Activated CD8-positive, alpha-beta memory T cell treated with anti-CD3 and anti-CD28 coated beads for 1 hour (primary cell): ENCODE results near the gene SNAP47.

Source experiments
- DNase-seq, 2 donors: peaks; one replicate each; pipeline ENCODE4 v3.0.0-alpha.2; 2020; ENCODE audit warnings: low read depth in 1 of 2; ENCODE audit errors: extremely low read depth in 1 of 2

SNAP47 gene

DNA sequence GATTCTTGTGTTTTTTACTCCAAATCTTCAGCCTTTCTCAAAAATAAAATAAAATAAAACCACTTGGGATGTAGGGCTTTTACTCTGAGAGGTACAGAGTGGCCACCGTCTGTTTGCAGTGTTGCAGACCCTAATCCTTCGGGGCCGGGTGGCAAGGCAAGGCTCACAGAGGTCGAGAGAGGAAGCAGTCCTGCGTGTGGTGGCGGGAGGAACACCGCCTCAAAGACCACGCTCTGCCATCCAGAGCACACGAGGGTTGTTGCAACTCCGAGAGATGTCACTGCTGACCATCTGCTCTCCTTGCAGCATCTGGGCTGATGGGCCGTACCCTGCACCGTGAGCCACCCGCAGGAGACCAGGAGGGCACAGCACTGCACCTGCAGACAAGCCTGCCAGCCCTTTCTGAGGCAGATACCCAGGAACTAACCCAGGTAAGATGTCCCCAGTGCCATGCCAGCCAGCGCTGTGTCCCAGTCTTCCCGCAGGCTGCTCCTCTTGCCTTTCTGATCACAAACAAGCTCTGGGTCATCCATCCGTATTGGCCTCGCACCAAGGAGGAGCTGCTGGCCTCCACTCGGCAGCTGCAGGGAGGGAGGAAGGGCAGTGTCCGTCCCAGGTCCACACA is 31.5 kb downstream of the SNAP47 start:
- no peak for DNase-seq

DNA sequence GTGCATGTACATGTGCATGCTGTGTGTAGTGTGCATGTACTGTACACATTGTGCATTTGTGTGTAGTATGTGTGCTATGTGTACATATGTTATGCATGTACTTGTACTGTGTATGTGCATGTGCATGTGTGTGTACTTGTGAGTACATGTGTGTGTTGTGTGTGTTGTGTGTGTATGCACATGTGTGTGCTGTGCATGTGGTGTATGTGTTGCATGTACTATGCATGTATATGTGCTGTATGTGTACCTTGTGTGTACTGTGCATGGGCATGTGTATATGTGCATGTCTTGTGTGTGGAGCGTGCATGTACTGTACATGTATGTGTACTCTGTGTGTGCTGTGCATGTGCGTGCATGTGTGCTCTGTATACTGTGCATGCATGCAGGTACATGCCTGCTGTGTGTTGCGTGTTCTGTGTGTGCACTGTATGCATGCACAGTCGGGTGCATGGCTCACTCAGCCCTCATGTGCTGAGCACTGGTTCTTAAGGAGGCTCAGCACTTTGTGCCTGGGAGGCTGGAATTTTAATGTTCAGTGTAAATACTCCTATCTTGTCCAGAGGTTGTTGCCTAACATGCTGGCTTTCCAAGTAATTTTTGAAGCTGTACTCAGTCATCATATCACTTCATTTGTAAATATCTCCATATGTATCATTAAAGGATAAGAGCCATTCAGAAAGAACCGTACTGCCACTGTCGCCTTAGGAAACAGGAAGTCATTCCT is 32.3 kb downstream of the SNAP47 start:
- no peak for DNase-seq

DNA sequence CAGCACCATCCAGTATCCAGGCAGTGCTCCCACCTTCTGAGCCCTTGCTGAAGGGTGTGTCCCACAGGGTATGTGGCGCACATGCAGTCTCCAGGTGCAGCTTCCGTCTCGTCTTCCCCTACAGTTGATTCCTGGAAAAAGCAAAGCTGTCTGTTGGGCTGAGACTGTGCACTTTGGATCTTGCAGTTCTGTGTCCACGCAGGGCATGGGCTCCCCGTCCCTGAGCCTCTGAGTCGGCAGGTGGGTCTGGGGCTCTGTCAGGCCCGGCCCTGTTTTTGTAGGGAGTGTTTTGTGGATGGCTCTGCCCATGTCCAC is 32.8 kb downstream of the SNAP47 start:
- no peak for DNase-seq

DNA sequence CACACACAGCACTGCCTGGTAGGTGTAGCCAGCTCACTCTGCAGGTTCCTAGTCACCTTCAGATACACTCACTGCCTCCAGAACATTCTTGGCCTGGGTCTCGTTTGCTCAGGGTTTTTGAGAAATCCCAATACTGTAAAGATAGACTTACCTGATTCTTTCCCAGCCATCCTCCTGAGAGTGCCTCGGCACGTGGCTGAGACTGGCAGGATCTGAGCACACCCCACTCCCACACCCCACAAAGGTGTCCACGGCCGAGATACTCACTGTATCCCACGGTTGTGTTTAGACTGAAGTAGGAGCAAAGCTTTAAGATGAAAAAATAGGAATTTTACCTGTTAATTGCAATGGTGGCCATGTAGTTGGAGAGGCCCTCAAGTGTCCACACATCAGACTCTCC is 33.4 kb downstream of the SNAP47 start:
- DNase-seq: no peak

DNA sequence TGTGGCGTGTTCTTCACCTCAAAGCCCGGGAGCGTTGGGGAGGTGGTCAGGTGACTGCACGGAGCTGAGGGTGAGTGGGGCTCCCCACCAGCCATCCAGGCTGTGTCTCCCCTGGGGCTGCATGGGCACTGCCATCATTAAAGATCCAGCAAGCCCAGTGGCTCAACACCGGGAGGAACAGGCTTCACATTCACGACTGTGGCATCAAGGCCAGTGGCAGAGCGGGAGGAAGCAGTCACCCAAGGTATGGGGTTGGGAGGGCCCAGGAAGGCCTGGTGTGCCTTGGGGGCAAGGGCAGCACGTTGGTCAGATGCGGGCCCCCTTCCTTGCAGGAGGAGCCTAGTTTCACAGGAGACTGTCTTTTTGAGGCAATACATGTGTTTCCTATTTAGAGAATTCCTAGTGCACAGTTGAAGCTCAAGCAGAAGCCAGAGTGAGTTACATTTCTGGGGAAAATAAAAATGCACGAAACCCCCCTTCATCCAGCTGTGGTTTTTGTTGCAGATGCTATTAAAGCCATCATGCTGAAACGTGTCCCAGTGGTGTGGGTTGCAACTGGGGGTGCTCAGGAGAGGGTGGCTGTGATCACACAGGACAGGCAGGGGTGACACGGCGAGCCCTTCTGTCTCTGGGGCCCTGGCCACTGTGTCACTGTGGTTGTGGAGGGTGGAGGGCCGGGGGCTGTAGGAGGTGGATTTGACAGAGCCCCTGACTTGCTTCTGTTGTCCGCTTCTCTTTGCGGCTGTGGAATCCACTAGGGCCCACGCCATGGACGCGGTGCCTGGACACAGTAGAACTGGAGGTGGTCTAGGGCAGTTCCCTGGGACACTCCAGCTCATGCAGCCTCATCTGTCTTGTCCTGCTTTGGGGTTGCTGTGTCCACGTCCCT is 34.1 kb downstream of the SNAP47 start:
- DNase-seq: no peak

DNA sequence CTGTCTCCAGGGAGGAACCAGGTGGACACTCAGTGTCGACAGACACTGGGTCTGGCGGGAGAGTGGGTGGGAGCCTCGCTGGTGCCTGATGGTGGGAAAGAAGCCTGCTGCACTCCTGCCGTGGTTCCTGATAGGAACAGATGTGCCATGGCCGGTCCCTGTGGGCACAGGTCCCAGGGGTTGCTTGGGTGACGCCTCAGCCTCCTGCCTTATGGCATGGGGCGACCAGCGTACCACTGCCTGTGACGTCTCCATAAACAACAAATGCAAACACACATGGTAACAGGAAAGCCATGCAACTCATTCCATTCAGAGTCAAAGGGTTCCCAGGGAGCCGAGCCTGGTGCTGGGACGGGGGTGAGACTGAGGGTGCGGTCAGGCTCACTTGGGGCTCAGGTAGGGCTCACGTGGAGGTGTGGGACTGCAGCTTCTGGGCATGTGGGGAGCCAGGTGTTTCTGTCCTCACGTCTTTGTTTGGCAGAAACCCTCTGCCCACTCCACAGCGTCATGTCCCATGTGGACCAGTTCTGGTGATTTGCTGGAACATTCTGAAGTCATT is 34.8 kb downstream of the SNAP47 start:
- no peak for DNase-seq

DNA sequence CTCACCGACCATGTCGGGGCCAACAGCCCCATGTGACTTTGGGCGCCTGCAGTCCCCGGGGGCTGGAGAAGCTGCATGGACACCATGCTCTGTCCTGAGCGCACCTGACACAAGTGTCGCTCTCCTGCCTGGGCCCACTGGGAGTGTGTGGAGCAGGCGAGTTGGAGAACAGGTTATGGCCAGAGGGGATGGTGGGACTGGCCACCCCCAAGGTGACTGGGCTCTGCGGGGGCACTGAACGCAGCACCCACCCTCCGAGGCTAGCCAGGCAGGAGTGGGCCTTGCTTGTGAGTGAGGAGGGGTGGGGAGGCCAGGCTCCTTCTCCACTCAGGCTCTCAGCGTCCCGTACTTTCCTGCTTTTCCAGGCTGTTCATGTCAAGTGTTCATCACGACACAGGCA is 35.6 kb downstream of the SNAP47 start:
- no peak for DNase-seq

DNA sequence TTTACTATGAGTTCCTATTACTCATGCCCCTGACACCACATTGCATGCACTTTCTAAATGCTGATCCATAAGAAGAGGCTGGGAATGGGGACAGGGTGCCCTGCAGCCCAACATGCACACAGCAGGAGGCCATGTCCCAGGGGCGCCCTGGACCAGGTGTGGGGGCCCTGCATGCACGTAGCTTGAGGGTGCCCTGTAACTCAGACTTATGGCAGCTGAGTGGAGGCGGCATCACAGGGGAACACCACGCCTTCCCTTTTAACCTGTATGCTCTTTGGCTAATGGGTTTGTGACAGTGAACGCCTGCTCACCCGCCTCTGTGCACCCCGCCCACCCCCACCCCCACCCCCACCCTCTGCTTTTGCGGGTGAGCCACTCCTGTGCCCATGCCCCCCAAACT is 36.1 kb downstream of the SNAP47 start:
- DNase-seq: no peak

DNA sequence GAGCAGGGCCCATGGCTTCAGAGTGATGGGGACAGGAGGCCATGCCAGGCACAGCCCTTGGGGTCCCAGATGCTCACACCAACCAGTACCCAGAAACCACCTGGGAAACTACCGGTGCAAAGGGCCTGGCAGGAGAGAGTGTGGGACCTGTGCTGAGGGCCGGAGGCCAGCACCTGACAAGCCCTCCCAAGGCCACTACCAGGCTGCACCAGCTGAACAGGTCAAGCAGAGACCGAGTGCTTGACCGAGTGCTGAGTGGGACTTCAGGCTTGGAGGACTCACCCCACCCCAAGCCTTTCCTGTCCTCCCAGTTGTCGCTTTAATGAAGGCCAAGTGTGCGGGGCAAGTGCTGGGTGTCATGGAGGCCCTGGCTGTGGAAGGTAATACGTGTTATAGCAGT is 36.5 kb downstream of the SNAP47 start:
- no peak for DNase-seq

DNA sequence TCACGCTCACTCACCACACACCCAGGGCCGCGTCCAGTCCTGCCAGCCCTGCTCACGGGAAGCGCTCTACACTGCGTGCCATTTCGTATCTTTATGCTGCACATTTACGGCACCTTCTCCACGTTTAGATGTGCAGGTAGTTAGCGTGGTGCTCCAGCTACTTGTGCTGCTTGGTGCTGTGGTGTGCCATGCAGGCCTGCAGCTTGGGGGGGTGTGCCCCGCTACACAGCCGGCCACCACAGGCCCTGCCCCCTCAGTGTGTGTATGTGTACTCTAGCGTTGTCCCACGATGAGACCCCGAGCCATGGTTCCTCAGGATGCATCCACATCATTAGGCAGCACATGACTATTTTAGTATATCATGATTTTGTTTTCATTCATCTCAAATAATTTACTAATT is 38.3 kb downstream of the SNAP47 start:
- no peak for DNase-seq

DNA sequence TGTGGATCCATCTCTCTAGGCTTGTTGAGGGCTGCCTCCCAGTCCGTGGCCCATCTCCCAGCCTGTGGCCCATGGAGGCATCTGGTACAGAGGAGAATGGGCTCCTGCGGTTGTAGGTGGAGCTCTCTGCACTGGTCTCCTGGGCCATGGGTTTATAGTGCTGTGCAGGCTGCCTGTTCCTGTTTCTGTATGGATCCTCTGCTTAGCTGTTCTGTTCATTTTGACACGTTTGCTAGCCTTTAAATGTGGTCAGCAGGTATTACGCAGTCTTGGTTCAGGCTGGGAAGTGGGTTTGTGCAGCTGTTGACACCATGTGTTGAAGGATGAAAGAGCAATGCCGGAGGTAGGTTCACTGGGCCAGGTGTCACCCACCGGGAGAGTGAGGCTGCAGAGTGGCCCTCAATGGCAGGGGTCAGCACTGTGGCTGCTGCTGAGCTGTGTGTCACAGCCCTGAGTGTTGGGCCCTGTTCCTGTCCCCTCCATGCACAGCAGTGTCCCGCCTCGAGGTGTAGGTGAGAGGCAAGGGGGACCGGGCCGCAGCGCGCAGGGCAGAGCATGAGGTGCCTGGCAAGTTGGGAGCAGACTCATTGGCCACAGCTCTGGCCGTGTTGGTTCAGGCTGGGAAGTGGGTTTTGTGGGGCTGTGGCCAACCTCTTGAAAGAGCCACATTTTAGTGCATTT is 39.0 kb downstream of the SNAP47 start:
- no peak for DNase-seq

DNA sequence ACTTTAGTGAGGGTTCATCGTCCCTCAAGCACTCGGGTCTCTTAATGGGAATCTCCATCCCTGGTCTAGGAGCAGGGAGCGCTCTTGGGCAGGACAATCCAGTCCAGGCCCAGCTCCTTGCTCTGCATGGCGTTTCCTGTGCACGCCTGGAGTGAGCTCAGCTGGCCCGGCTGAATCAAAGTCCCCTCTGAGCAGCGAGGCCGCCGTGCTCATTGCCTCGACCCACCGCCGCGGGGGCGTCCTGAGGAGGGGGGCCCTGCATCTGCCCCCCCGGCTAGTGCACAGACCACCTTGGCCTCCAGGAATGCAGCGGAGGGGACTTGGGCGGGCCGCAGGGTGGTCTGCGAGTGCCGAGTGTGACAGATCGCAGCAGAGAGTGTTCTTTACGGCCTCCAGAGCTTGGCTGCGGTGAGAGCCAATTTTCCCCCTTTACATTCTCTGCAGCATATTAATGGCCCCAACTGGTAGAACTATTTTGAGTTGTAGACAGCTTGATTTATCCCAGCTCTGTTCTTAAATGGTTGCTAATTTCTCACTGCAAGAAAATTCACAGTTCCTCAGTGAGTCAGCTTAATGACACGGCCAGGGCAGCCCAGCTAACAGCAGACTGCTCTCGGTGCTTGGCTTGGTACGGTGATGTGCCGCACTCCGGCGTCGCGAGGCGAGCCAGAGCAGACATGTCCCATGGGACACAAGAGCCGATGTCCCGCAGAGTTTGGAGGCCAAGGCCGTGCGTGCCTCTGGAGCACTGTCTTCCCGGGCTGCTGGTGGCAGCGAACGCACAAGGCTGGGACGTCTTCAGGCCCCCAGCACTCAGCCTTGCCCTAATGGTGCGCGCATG is 39.8 kb downstream of the SNAP47 start:
- DNase-seq: no peak

DNA sequence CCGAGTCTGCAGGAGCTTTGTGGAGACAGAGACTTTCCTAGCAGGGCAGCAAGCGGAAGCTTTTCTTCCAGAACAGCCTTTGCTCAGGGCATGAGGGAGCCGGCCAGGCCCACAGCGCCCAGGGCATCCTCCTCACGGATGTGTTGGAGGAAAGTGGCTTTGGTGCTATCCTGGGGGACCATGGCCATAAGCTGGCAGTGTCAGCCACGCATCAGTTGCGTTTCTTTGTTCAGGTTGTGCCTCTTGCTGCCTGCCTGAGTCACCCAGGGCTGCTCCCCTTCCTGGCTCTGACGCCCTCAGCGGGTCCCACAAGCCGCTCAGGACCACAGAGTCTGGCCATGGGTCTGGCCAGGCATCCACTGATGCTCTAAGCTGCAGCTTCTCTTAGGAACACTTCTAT is 40.6 kb downstream of the SNAP47 start:
- no peak for DNase-seq

DNA sequence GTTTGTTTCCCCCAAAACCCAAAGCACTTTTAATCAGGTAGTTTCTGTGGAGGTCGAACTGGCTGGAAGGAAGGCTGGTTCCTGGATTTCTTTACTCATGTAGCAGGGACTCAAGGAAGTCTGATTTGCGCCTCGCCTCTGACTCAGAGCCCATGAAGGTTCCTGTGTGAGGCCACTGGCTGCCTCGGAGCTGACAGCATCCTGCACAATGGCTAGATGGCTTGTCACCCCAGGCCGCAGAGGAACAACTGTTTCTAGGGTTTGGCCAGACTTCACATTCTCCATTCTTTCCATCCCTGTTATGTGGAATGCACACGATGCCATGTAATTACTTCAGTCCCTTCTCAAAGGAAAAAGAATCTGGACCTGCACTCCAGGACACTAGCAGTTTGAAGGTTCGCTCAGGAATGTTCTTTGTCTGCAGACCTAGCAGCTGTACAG is 41.1 kb downstream of the SNAP47 start:
- DNase-seq: no peak

DNA sequence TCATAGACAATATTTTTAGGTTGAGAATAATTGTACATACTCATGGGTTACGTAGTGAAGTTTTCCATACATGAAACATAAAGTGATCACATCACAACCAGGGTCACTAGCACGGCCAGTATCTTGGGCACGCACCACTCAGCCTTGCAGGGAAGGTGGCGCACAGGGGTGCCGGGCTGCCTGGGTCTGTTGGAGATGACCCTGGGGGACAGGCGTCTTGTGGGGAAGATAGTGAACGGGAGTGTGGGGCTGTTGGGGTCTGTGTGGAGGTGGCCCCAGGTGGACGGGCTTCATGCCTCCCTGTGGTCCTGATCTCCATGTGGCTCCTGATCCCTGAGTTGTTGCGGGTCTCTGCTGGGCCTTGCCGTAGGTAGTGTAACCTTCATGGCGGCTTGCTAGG is 41.9 kb downstream of the SNAP47 start:
- DNase-seq: no peak

DNA sequence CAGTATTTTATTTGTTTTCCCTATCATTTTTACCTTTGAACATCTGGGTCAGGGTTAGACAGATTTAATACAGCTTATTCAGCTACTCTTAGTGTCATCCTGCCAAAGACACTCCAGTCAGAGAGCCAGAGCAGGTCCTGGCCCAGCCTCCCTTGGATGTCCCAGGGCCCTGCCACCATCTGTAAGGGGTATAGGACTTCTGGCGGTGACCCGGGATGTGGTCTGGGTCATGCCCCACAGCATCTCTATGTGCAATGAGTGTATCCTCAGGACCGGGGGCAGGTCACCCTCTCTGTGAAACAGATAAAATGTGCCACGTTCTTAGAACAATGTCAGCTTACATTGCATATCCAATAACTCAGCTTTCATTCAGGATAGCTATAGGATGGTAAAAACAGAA is 42.4 kb downstream of the SNAP47 start:
- no peak for DNase-seq

DNA sequence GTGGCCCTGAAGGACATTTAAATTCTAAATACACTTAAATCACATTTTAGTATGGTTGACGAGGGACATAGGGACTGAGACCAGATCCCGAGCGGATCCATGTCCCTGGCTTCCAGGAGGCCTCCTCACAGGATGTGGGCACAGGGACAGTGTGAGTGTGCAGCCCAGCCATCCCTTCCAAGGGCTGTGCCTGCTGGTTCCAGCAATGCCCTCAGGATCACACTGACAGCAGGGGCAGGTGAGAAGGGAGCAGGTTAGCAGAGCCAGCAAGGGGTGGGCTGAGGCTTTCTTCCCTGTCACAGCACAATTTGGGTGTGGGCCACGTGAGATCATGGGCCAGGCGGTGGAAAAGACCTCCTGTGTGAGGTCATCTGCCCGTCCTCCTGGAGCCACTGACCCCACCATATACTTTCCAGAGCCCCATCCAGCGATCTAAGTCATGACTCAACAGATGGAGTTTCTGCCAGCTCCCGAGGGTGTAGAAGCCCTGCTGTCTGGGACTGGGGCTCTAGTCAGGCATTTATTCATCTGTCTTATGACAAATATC is 43.2 kb downstream of the SNAP47 start:
- no peak for DNase-seq

DNA sequence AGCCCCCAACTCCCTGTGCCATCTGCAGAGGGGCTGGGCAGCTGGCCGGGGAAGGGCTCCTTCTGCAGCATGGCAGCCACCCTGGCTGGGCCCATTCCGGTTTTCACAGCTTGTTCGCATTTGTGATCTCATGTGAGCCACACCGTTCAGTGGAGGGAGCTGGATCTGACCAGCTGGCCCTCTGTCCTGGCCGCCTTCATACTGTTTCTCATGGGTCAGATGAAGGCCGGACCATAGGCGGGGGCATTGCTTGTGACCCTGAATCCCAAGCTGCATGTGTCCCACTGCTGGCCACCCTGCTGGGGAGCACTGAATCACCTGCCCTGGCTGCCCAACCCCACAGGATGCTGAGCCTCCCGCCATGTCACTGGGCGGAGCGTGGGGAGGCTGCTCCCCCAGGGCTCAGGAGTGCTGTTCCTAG is 43.8 kb downstream of the SNAP47 start:
- DNase-seq: no peak

DNA sequence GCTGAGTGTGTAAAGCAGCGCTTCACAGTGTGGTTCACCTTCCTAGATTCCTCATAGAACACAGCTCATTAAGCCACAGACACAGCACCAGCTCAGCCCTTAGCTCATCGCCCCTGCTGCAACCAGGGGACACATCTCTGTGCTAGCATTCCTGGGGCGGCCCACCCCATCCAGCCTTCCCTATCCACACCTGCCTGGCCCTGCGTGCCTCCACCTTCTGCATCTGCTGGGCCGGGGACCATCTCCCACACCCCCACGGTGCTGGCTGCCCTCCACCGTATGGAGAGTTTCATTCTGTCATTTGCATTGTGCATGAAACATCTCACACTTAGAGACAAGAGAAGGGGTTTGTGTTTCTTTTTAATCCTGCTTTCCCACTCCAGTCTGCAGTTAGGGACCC is 44.5 kb downstream of the SNAP47 start:
- DNase-seq: no peak
